Stimulated activated CD8-positive, alpha-beta memory T cell treated with anti-CD3 and anti-CD28 coated beads, Interleukin-2, amount 100 ng/mL, for 48 hours (primary cell): Measurements from ENCODE around the gene ANO5.

ENCODE experiments used
- DNase-seq, 2 donors: peaks; one replicate each; pipeline ENCODE4 v3.0.0-alpha.2; 2020; ENCODE audit warnings: low read depth in 2 of 2

ANO5 gene

GRCh38 chr11:22331771-22332170, 138.9 kb downstream of the ANO5 start:
- DNase-seq: no peak
